ENCODE measurements around the gene ZNF576.

- TF ChIP-seq, protein P1, sequence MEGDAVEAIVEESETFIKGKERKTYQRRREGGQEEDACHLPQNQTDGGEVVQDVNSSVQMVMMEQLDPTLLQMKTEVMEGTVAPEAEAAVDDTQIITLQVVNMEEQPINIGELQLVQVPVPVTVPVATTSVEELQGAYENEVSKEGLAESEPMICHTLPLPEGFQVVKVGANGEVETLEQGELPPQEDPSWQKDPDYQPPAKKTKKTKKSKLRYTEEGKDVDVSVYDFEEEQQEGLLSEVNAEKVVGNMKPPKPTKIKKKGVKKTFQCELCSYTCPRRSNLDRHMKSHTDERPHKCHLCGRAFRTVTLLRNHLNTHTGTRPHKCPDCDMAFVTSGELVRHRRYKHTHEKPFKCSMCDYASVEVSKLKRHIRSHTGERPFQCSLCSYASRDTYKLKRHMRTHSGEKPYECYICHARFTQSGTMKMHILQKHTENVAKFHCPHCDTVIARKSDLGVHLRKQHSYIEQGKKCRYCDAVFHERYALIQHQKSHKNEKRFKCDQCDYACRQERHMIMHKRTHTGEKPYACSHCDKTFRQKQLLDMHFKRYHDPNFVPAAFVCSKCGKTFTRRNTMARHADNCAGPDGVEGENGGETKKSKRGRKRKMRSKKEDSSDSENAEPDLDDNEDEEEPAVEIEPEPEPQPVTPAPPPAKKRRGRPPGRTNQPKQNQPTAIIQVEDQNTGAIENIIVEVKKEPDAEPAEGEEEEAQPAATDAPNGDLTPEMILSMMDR (IDR thresholded peaks at IDR 0.05): no peak
- no peak for TF ChIP-seq POLR2AphosphoS5 (IDR thresholded peaks at IDR 0.05; ENCODE audit: low read depth, low read length)
Observed at GRCh38 chr19:43622956-43623355, 26.6 kb downstream of the ZNF576 start.
